ENCODE data around the gene LRP1B. TPM values are rescaled to one million over a fixed set of nuclear protein-coding genes. Genes with fewer than 3 reads are reported as not detected.

LRP1B gene
- polyA plus RNA-seq, 1 of the 3 experiments (the other 2 are of a cell fraction): 0.28 TPM

DNA sequence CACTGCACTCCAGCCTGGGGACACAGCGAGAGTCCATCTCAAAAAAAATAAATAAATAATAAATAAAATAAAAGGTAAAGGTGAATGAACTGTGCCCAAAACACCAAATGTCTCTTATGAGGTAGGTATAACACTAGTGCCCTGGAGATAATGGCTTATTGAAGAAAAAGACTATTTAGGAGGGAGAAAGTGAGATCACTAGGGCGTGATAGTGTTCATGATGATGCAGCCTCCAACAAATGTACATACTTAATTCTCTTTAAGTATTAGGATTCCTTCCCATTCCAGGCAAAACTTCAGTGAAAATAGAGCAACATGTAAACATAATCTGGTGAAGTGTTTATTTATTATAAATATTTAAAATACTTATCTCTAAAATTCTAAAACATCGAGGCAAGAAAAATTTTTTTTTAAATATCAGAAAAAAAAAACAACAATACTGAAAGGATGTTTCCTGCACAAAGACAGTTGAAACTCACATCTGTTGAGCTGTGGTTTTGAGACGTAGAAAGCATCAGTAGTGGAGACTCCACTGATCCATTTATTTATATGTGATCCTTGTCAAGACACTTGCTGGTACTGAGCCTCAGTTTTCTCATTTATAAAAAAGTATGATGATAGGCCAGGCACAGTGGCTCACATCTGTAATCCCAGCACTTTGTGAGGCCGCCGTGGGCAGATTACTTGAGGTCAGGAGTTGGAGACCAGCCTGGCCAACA, 183.3 kb downstream of the LRP1B start (continued):
- TF ChIP-seq, protein P1, sequence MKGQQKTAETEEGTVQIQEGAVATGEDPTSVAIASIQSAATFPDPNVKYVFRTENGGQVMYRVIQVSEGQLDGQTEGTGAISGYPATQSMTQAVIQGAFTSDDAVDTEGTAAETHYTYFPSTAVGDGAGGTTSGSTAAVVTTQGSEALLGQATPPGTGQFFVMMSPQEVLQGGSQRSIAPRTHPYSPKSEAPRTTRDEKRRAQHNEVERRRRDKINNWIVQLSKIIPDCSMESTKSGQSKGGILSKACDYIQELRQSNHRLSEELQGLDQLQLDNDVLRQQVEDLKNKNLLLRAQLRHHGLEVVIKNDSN (IDR thresholded peaks at IDR 0.05; ENCODE audit: borderline replicate concordance, low read depth): no peak
- TF ChIP-seq MAX (IDR thresholded peaks at IDR 0.05; ENCODE audit: low read depth): no peak

DNA sequence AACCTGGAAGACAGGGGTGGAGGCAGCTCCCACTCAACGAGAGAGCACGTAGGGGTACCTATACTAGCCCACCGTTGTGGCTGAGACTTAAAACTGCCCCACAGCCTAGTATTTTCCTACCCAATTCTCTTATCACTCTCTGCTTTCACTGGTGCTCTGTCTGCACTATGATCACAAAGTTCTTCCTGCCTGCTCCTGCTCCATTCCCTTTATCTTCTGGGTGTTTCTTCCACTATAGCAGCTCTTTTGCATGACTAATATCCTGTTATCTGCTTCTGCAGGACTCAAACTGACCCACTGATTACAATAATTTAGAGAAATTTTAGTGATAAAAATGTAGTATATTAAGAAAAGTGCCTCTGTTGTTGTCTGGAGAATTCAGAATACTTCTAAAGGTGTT, 184.8 kb downstream of the LRP1B start:
- no peaks in the 10 kb centered on the region for H4K20me1 ChIP-seq (ENCODE audit: insufficient read depth)
- H3K27me3 ChIP-seq (ENCODE audit: insufficient read depth): no peaks in the 10 kb centered on the region
- no peaks in the 10 kb centered on the region for H3K9me2 ChIP-seq
- H3K4me3 ChIP-seq (ENCODE audit: low read depth in 2 of 2, low read length in 1 of 2): no peak overlapping the region
- H3K9ac ChIP-seq: no peak overlapping the region
- H3K36me3 ChIP-seq (replicated peaks in 1 of 2; ENCODE audit: control insufficient read depth in 1 of 2, insufficient read depth in 2 of 2, low read length in 1 of 2): no peaks in the 10 kb centered on the region
- H3K79me2 ChIP-seq (ENCODE audit: insufficient read depth): no peaks in the 10 kb centered on the region
- ChIA-PET POLR2A (no interaction called here), CTCF (no interaction called here)
- H3K9me3 ChIP-seq: no peaks in the 10 kb centered on the region
- 59% methylated on average over 3 of the region's 3 CpGs for WGBS (ENCODE audit: low lambda C conversion rate)
- no peaks in the 10 kb centered on the region for H3F3A ChIP-seq (replicated peaks; ENCODE audit: insufficient read depth)
- peaks cover 0 to 7% of the 10 kb centered on the region in 2 experiments; a peak in 1 of 4 replicates for H3K4me1 ChIP-seq (ENCODE audit: control insufficient read depth in 1 of 2, insufficient read depth in 2 of 2, low read depth in 1 of 2, low read length in 1 of 2)
- no peak overlapping the region for H2AFZ ChIP-seq (ENCODE audit: low read depth)
- DNase-seq: no peak
- no peak overlapping the region for H3K4me2 ChIP-seq
- H3K27ac ChIP-seq (ENCODE audit: low read depth in 2 of 2, low read length in 1 of 2): no peak overlapping the region
- TF ChIP-seq ELF1 (IDR thresholded peaks at IDR 0.05) (no peak), FOSL2 (IDR thresholded peaks at IDR 0.05; ENCODE audit: borderline replicate concordance, low read depth) (no peak), EZH2phosphoT487 (IDR thresholded peaks at IDR 0.05; ENCODE audit: borderline replicate concordance, low read depth) (no peak), MAX (IDR thresholded peaks at IDR 0.05; ENCODE audit: low read depth) (no peak), GABPA (IDR thresholded peaks at IDR 0.05; ENCODE audit: low read depth) (no peak), USF2 (IDR thresholded peaks at IDR 0.05; ENCODE audit: borderline replicate concordance, low read depth, low read length) (no peak), FOXM1 (IDR thresholded peaks at IDR 0.05; ENCODE audit: low read depth) (no peak), REST (IDR thresholded peaks at IDR 0.05; ENCODE audit: low read depth, low read length) (no peak), RCOR1 (IDR thresholded peaks at IDR 0.05; ENCODE audit: low read length) (no peak), PBX3 (IDR thresholded peaks at IDR 0.05) (no peak), IRF3 (IDR thresholded peaks at IDR 0.05; ENCODE audit: low read depth, low read length) (no peak), RXRA (IDR thresholded peaks at IDR 0.05; ENCODE audit: borderline replicate concordance, low read depth) (no peak), FOXJ3 (CRISPR knock-in tag; IDR thresholded peaks at IDR 0.05) (no peak), GATA2 (CRISPR knock-in tag; IDR thresholded peaks at IDR 0.05) (no peak), JUND (IDR thresholded peaks at IDR 0.05) (no peak), POLR2AphosphoS5 (IDR thresholded peaks at IDR 0.05; ENCODE audit: low read depth, low read length) (no peak), MXI1 (IDR thresholded peaks at IDR 0.05; ENCODE audit: low read depth, low read length) (no peak)
- TF ChIP-seq, protein P1 (IDR thresholded peaks at IDR 0.05; ENCODE audit: borderline replicate concordance, low read depth): no peak
